ENCODE data around the gene AASS. TPM values are rescaled to one million over a fixed set of nuclear protein-coding genes. Genes with fewer than 3 reads are reported as not detected.
"Not testable (repeated sequence)": the region's sequence is repeated elsewhere in the genome, so short reads cannot be mapped to it uniquely, and the experiment has no call there.

Gene AASS
- total and polyA plus RNA-seq, 7 donors: 2.8 to 9.6 (median 4.8) TPM

GRCh38 chr7:122137251-122138077 lies 6.6 kb downstream of the AASS start:
- intact Hi-C loops (cut with DNase I): no loop called here
- peak overlapping the region; percentile 57 for H3K4me3 ChIP-seq
- no peak overlapping the region for H3K27ac ChIP-seq
- WGBS, 3 donors: 12 to 33% (median 20%) methylated on average over 5 of the region's 5 CpGs
- no peak for ATAC-seq
- H3K9me3 ChIP-seq: no peaks in the 10 kb centered on the region
- H3K36me3 ChIP-seq (ENCODE audit: insufficient read depth in 1 of 2, low read depth in 1 of 2): peaks cover 0 to 2% of the 10 kb centered on the region in 2 donors
- no peak for TF ChIP-seq CTCF (IDR thresholded peaks at IDR 0.05)
- H3K4me1 ChIP-seq: peaks cover 30% of the 10 kb centered on the region
- H3K27me3 ChIP-seq (ENCODE audit: insufficient read depth in 3 of 3, low read length in 2 of 3): no peaks in the 10 kb centered on the region
- no peak for DNase-seq

- Histone ChIP-seq H3K4me1 (peaks cover 22% of the 10 kb centered on the region), H3K27ac (peak overlapping the region; percentile 25), H3K27me3 (ENCODE audit: insufficient read depth in 3 of 3, low read length in 2 of 3) (no peaks in the 10 kb centered on the region), H3K9me3 (no peaks in the 10 kb centered on the region), H3K4me3 (peak overlapping the region; percentile 57), H3K36me3 (ENCODE audit: insufficient read depth in 1 of 2, low read depth in 1 of 2) (peaks cover 0 to 2% of the 10 kb centered on the region in 2 donors)
- DNase-seq (no peak), ATAC-seq (no peak)
- TF ChIP-seq CTCF (IDR thresholded peaks at IDR 0.05): no peak
- WGBS, 3 donors: 38 to 55% (median 52%) methylated on average over 1 of the region's 1 CpG
- intact Hi-C loops (cut with DNase I): no loop called here
These were observed 7.3 kb downstream of the AASS start for GRCh38 chr7:122136639-122137245.

GRCh38 chr7:122136078-122136477 lies 8.0 kb downstream of the AASS start:
- 27 to 49% (median 33%) methylated on average over 3 of the region's 3 CpGs for WGBS, 3 donors
- peak overlapping the region; percentile 57 for H3K4me3 ChIP-seq
- no peak overlapping the region for H3K27ac ChIP-seq
- H3K4me1 ChIP-seq: peaks cover 22% of the 10 kb centered on the region
- H3K9me3 ChIP-seq: no peaks in the 10 kb centered on the region
- intact Hi-C loops (cut with DNase I): no loop called here
- peaks cover 0 to 2% of the 10 kb centered on the region in 2 donors for H3K36me3 ChIP-seq (ENCODE audit: insufficient read depth in 1 of 2, low read depth in 1 of 2)
- no peak for TF ChIP-seq CTCF (IDR thresholded peaks at IDR 0.05)
- no peak for DNase-seq
- no peaks in the 10 kb centered on the region for H3K27me3 ChIP-seq (ENCODE audit: insufficient read depth in 3 of 3, low read length in 2 of 3)
- no peak for ATAC-seq

- intact Hi-C loops (cut with DNase I): no loop called here
- TF ChIP-seq CTCF (IDR thresholded peaks at IDR 0.05): no peak
- H3K4me1 ChIP-seq: peaks cover 22% of the 10 kb centered on the region
- DNase-seq: no peak
- H3K9me3 ChIP-seq: no peaks in the 10 kb centered on the region
- H3K36me3 ChIP-seq (ENCODE audit: insufficient read depth in 1 of 2, low read depth in 1 of 2): peaks cover 0 to 2% of the 10 kb centered on the region in 2 donors
- WGBS, 3 donors: 88 to 97% (median 93%) methylated on average over 4 of the region's 4 CpGs
- ATAC-seq: no peak
- no peak overlapping the region for H3K27ac ChIP-seq
- no peak overlapping the region for H3K4me3 ChIP-seq
- H3K27me3 ChIP-seq (ENCODE audit: insufficient read depth in 3 of 3, low read length in 2 of 3): no peaks in the 10 kb centered on the region
These were observed 8.8 kb downstream of the AASS start for GRCh38 chr7:122135275-122135674.

- H3K36me3 ChIP-seq (ENCODE audit: insufficient read depth in 1 of 2, low read depth in 1 of 2); H3K27ac ChIP-seq; DNase-seq; ATAC-seq; H3K9me3 ChIP-seq; H3K27me3 ChIP-seq (ENCODE audit: insufficient read depth in 3 of 3, low read length in 2 of 3); H3K4me3 ChIP-seq; intact Hi-C loops (cut with DNase I): not testable (repeated sequence)
- 96 to 100% (median 96%) methylated on average over 3 of the region's 3 CpGs for WGBS, 3 donors
- H3K4me1 ChIP-seq: peaks cover 22% of the 10 kb centered on the region
These were observed 9.3 kb downstream of the AASS start for GRCh38 chr7:122134793-122135192.
